Suprapubic skin (tissue), 4 donors: ENCODE measurements around the gene BNC2. TPM values are rescaled to one million over a fixed set of nuclear protein-coding genes. Genes with fewer than 3 reads are reported as not detected.

ENCODE experiments used
- DNase-seq, 2 donors: peaks; one replicate each; pipeline ENCODE4 v3.0.0-alpha.2; 2019; ENCODE audit warnings: low spot score in 2 of 2
- H3K27ac ChIP-seq: fragments of 200-600 bp; sonication (generic); one replicate; pipeline ENCODE4 v1.5.1; 2019
- H3K27me3 ChIP-seq: fragments of 200-600 bp; sonication (generic); one replicate; pipeline ENCODE4 v1.5.1; 2019
- H3K36me3 ChIP-seq: fragments of 200-600 bp; sonication (generic); one replicate; pipeline ENCODE4 v1.5.1; 2019
- H3K4me1 ChIP-seq: fragments of 200-600 bp; sonication (generic); one replicate; pipeline ENCODE4 v1.5.1; 2019
- H3K4me3 ChIP-seq: fragments of 200-600 bp; sonication (generic); one replicate; pipeline ENCODE4 v1.5.1; 2019; ENCODE audit warnings: mild to moderate bottlenecking
- H3K9me3 ChIP-seq: fragments of 200-600 bp; sonication (generic); one replicate; pipeline ENCODE4 v1.5.1; 2019
- CTCF ChIP-seq, 2 donors: fragments of 200-600 bp in 1 of 2; fragments of 450-650 bp in 1 of 2; sonication (generic) in 1 of 2; IDR thresholded peaks; one replicate each; pipeline ENCODE4 v1.5.1; 2016 to 2019; ENCODE audit warnings: antibody characterized with exemption in 2 of 2, mild to moderate bottlenecking in 1 of 2, moderate library complexity in 1 of 2
- EP300 ChIP-seq: sonication (generic); formaldehyde crosslinking; IDR thresholded peaks from one replicate; pipeline ENCODE4 v1.6.1; 2017; ENCODE audit warnings: antibody characterized with exemption
- POLR2A ChIP-seq, 2 donors: fragments of 450-650 bp; IDR thresholded peaks; one replicate each; pipeline ENCODE4 v1.6.1; 2017; ENCODE audit warnings: antibody characterized with exemption in 2 of 2, mild to moderate bottlenecking in 2 of 2, moderate library complexity in 2 of 2
- POLR2AphosphoS5 ChIP-seq, 3 donors: sonication (generic); formaldehyde crosslinking; IDR thresholded peaks; one replicate each; pipeline ENCODE4 v1.6.1; 2017; ENCODE audit warnings: antibody characterized with exemption in 3 of 3
- WGBS: methylation state at CpG from one replicate; pipeline ENCODE4 v1.1.5; 2018; 5-methylcytosine and 5-hydroxymethylcytosine counted together
- total RNA-seq, 4 donors: library from RNA; depleted of rRNA; stranded (reverse); fragments of >200 nt; gene quantifications; one replicate each; pipeline ENCODE4 v1.1.0, GENCODE V29; 2016

The BNC2 gene
- total RNA-seq, 4 donors from 2014 or later = 6.5 to 12.3 (median 8.9) TPM

GRCh38 chr9:16828340-16829281, 41.9 kb downstream of the BNC2 start:
- peak overlapping the region; percentile 72 for H3K27ac ChIP-seq
- TF ChIP-seq CTCF (IDR thresholded peaks at IDR 0.05) (no peak), EP300 (no peak), POLR2AphosphoS5 (IDR thresholded peaks at IDR 0.05) (peak in 1 of 3 donors; percentile 32), POLR2A (IDR thresholded peaks at IDR 0.05) (no peak)
- WGBS = 9% methylated on average over 27 of the region's 30 CpGs
- no peaks in the 10 kb centered on the region for H3K36me3 ChIP-seq
- peaks cover 27% of the 10 kb centered on the region for H3K4me1 ChIP-seq
- DNase-seq = peak; percentile 64 to 81
- H3K27me3 ChIP-seq = no peaks in the 10 kb centered on the region
- peak overlapping the region; percentile 44 for H3K4me3 ChIP-seq
- H3K9me3 ChIP-seq = no peaks in the 10 kb centered on the region

- WGBS = 72% methylated on average over 5 of the region's 5 CpGs
- Histone ChIP-seq H3K27ac (no peak overlapping the region), H3K4me1 (peaks cover 27% of the 10 kb centered on the region)
These were observed 44.4 kb downstream of the BNC2 start for GRCh38 chr9:16825971-16826625.

GRCh38 chr9:16825331-16825725, 45.1 kb downstream of the BNC2 start:
- Histone ChIP-seq H3K27ac (peak overlapping the region; percentile 35), H3K4me3 (no peak overlapping the region), H3K27me3 (no peaks in the 10 kb centered on the region), H3K36me3 (no peaks in the 10 kb centered on the region), H3K4me1 (peaks cover 27% of the 10 kb centered on the region), H3K9me3 (no peaks in the 10 kb centered on the region)
- DNase-seq = no peak
- TF ChIP-seq EP300 = no peak
- TF ChIP-seq POLR2A (IDR thresholded peaks at IDR 0.05) = no peak
- no peak for TF ChIP-seq POLR2AphosphoS5 (IDR thresholded peaks at IDR 0.05)
- no peak for TF ChIP-seq CTCF (IDR thresholded peaks at IDR 0.05)

More at GRCh38 chr9:16825971-16826625, 44.4 kb downstream of the BNC2 start:
- no peak for TF ChIP-seq POLR2AphosphoS5 (IDR thresholded peaks at IDR 0.05)
- TF ChIP-seq POLR2A (IDR thresholded peaks at IDR 0.05) = no peak
- TF ChIP-seq CTCF (IDR thresholded peaks at IDR 0.05) = no peak
- no peak for TF ChIP-seq EP300
- Histone ChIP-seq H3K27me3 (no peaks in the 10 kb centered on the region), H3K4me3 (no peak overlapping the region), H3K36me3 (no peaks in the 10 kb centered on the region), H3K9me3 (no peaks in the 10 kb centered on the region)
- DNase-seq = no peak

GRCh38 chr9:16824545-16825330, 45.7 kb downstream of the BNC2 start:
- no peaks in the 10 kb centered on the region for H3K9me3 ChIP-seq
- H3K4me3 ChIP-seq = no peak overlapping the region
- 38% methylated on average over 8 of the region's 8 CpGs for WGBS
- TF ChIP-seq POLR2A (IDR thresholded peaks at IDR 0.05) (no peak), EP300 (no peak), CTCF (IDR thresholded peaks at IDR 0.05) (no peak), POLR2AphosphoS5 (IDR thresholded peaks at IDR 0.05) (peak in 1 of 3 donors; percentile 55)
- no peaks in the 10 kb centered on the region for H3K27me3 ChIP-seq
- no peaks in the 10 kb centered on the region for H3K36me3 ChIP-seq
- peaks cover 27% of the 10 kb centered on the region for H3K4me1 ChIP-seq
- H3K27ac ChIP-seq = peak overlapping the region; percentile 0
- peak in 1 of 2 donors; percentile 64 for DNase-seq
